H1 (cell line): ENCODE results near the gene DELE1.

Source experiments
- RFX5 ChIP-seq: IDR thresholded peaks from 2 replicates; pipeline ENCODE4 v1.6.1; 2011; ENCODE audit warnings: low read depth, low read length, improper control_type of control experiment, borderline replicate concordance
- SIX5 ChIP-seq: IDR thresholded peaks from 2 replicates; pipeline ENCODE4 v1.6.1; 2011; ENCODE audit warnings: mild to moderate bottlenecking, low read depth, low read length
- TF ChIP-seq, protein P1 (sequence below): IDR thresholded peaks from 2 replicates; pipeline ENCODE4 v1.6.1; 2011; ENCODE audit warnings: low read length, improper control_type of control experiment
- TF ChIP-seq, protein P2 (sequence below), 3 experiments: IDR thresholded peaks; 1 replicate in 2 of 3; 2 replicates in 1 of 3; pipeline versions ENCODE4 v1.5.1 to v1.6.1; 2011; ENCODE audit warnings: low read length in 3 of 3, mild to moderate bottlenecking in 3 of 3, inconsistent platforms in 2 of 3, low read depth in 1 of 3, moderate library complexity in 1 of 3; ENCODE audit not compliant: insufficient read depth in 1 of 3; ENCODE audit errors: control extremely low read depth in 1 of 3

DNA sequence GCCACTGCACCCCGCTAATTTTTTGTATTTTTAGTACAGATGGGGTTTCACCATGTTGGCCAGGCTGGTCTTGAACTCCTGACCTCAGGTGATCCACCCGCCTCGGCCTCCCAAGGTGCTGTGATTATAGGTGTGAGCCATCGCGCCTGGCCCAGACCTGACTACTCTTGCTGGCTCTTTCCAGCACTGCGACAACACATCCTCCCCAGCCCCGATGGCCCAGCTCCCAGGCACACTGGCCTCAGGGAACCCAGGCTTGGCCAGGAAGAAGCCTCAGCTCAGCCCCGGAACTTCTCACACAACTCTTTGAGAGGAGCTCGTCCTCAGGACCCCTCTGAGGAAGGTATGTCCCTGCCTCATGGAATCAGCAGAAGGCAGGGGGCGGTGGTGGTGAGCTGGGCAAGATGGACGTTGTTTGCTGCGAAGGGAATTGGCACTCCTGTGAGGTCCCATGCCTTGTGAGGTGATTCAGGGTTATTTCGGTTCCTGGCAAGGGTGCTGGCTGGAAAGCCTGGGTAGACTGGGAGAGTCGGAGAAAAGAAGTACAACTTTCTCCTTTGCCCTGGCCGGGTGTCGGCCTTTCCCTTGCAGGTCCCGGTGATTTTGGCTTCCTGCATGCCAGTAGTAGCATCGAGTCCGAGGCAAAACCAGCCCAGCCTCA, 5.9 kb downstream of the DELE1 start:
- TF ChIP-seq, protein P1, sequence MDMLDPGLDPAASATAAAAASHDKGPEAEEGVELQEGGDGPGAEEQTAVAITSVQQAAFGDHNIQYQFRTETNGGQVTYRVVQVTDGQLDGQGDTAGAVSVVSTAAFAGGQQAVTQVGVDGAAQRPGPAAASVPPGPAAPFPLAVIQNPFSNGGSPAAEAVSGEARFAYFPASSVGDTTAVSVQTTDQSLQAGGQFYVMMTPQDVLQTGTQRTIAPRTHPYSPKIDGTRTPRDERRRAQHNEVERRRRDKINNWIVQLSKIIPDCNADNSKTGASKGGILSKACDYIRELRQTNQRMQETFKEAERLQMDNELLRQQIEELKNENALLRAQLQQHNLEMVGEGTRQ: no peak
- TF ChIP-seq RFX5: no peak
- TF ChIP-seq, protein P2, sequence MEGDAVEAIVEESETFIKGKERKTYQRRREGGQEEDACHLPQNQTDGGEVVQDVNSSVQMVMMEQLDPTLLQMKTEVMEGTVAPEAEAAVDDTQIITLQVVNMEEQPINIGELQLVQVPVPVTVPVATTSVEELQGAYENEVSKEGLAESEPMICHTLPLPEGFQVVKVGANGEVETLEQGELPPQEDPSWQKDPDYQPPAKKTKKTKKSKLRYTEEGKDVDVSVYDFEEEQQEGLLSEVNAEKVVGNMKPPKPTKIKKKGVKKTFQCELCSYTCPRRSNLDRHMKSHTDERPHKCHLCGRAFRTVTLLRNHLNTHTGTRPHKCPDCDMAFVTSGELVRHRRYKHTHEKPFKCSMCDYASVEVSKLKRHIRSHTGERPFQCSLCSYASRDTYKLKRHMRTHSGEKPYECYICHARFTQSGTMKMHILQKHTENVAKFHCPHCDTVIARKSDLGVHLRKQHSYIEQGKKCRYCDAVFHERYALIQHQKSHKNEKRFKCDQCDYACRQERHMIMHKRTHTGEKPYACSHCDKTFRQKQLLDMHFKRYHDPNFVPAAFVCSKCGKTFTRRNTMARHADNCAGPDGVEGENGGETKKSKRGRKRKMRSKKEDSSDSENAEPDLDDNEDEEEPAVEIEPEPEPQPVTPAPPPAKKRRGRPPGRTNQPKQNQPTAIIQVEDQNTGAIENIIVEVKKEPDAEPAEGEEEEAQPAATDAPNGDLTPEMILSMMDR (IDR thresholded peaks at IDR 0.05; ENCODE audit: control extremely low read depth in 1 of 3, insufficient read depth in 1 of 3, low read depth in 1 of 3, low read length in 3 of 3): peak in 2 of 3 experiments; percentile 8 to 10; a peak in 2 of 4 replicates
- no peak for TF ChIP-seq SIX5
